GM18861 (cell line): Measurements from ENCODE around the gene SLC18A2.
"Not testable (repeated sequence)": the region's sequence is repeated elsewhere in the genome, so short reads cannot be mapped to it uniquely, and the experiment has no call there.

Experiments used
- ATAC-seq: cut with Tn5 transposase; IDR thresholded peaks from one replicate; pipeline ENCODE4 v1.9.1; 2021; ENCODE audit not compliant: unreplicated experiment

The SLC18A2 gene

DNA sequence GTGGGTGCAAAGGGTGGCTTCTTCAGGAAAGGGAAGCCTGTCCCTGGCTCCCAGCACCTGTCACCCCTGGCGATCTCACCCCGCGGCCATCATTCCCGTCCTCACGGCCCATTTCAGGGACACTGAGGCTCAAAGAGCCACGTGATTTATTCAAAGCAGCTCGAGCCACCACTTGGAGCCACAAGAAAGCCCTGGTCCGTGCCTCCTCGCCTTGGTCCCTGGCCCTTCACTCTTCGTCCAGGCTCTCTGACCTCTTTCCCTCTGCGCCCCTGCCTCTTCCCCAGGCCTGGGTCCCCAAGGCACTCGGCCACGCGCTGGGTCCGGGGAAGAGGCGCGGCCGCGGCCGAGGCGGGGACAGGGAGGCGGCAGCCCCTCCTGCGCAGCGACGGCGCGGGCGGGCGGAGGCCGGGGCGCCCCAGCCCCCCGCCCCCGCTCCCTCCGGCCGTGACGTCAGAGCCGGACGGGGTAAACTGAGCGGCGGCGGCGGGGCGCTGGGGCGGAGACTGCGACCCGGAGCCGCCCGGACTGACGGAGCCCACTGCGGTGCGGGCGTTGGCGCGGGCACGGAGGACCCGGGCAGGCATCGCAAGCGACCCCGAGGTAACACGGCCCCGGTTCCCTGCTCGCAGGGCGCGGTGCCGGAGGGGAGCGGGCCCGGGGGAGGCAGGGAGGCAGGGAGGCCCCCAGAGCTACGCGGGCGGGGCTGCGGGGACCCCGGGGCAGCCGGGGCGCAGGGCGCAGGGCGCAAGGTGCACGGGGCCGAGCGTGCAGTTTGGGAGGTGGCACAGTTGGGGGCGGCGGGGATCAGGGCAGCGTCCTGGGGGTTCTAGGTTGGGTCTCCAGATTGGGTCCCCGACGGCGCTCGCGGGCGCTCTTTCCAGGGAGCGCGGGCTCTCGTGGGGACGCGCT lies at the start of gene SLC18A2:
TSS of gene SLC18A2 (plus strand) at position 494 of the 909 bp plus-strand sequence. CDS start 580 bp downstream, outside the sequence.
- no peak for ATAC-seq

DNA sequence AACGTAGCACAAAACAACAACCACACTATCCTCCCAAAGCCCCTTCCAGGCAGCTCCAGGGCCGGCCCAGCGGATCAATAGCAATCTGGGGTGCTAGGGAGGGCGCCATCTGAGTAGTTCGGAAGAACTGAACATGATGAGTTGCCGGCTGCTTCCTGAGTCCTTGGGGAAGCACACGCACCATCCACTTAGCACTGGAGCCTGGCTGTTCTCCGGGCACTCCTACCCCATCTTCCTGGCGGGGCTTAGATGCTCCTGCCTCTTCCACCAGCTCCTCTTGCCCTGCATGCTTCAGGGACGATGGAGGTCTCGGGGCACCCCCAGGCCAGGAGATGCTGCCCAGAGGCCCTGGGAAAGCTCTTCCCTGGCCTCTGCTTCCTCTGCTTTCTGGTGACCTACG lies 43.7 kb upstream of the SLC18A2 start, which contains the start of gene KCNK18:
TSS of gene KCNK18 (plus strand) at position 301 of the 400 bp plus-strand sequence. CDS start at position 301, 0 bp downstream.
- no peak for ATAC-seq

DNA sequence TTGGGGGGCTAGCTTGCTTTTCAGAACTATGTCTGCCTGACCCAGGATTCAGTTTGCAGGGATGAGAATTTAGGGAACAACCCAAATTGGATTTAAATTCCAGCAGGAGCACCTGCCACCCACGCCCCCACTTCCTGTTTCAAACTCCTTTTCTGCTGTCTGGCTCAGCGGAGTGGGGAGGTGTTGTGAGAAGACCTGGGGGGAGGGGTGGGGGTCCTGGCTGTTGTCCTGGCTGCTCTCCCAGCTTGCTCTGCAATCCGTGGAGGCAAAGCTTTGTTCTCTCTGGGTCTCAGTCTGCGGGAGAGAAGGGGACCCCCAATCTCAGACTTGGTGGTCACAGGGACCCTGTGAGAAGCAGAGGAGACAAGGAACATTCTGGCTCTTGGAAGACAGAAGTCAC lies 42.8 kb upstream of the SLC18A2 start:
- ATAC-seq = no peak

- no peak for ATAC-seq
Measured at GRCh38 chr10:117201826-117202225, 39.1 kb upstream of the SLC18A2 start.

GRCh38 chr10:117204316-117204715 lies 36.6 kb upstream of the SLC18A2 start:
- no peak for ATAC-seq

- no peak for ATAC-seq
Measured at GRCh38 chr10:117212176-117212575, 28.7 kb upstream of the SLC18A2 start.

GRCh38 chr10:117214401-117214800 lies 26.5 kb upstream of the SLC18A2 start:
- no peak for ATAC-seq

- no peak for ATAC-seq
Measured at GRCh38 chr10:117215079-117215478, 25.8 kb upstream of the SLC18A2 start.

DNA sequence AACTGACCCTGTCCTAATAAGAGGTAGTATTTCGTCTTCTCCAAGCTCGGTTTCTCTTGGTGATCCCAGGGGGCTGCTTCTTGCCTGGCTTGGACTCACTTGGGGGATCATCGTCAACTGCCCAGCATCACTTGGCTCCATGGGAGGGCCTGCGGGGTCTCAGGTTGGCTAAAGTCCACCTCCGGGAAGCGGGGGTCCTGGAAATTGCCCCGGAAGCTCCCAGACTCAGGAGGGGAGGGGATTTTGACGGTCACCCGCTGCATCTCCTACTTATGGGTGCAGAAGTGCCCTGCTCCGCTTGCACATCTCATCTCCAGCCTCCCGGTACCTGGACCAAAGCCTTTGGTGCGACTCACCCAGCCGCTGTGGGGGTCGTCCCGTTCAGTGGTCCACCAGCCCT lies 24.9 kb upstream of the SLC18A2 start:
- ATAC-seq = no peak

DNA sequence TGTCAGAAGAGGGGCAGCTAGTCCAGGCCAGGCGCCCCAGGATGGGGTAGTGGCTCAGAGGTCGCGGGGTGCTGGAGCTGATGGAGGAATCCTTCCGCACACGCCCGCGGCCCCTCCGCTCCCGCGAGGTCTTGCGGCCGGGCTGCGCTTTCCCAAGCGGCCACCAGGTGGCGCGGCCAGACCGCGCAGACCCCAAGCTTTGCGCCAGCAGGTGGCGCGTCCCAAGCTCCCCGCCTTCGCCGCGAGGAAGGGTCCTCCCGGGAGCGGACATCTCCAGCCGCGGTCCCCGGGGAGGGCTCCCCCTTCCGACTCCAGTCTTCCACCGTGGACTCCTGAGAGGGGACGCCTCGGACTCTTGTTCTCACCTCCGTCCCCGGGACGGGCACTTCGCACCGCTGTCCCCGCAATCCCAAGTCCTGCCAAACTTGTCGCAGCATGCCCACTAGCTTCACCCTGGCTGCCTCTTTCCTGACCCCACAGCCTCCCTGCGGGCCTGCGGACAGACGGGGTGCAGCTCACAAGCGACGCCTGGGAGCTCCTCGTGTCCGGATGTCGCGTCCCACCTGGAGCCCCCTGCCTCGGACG lies 24.2 kb upstream of the SLC18A2 start:
- peak; percentile 89 for ATAC-seq

GRCh38 chr10:117217196-117217761 lies 23.6 kb upstream of the SLC18A2 start:
- ATAC-seq = no peak

- no peak for ATAC-seq
Measured at GRCh38 chr10:117218654-117219053, 22.3 kb upstream of the SLC18A2 start.

- no peak for ATAC-seq
Measured at GRCh38 chr10:117221156-117221711, 19.7 kb upstream of the SLC18A2 start.

DNA sequence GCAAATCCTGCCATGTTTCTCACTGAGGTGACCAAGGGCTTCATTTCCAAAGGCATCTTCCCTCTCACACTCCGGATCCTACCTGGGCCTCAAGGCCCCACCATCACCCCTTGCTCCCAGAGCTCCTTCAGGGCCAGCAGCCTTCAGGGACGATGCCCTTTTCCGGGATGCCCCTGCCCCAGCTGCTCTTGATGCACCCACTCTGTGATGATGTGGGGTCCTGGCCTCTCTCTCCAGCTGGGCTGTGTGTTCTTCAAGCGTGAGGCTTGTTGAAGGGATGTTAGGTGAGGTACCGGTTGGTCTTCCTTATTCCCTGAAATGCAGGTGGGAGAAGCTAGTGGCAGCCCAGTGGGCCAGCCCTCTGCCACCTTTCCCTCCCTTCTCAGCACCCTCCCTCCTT lies 18.4 kb upstream of the SLC18A2 start:
- ATAC-seq = no peak

- no peak for ATAC-seq
Measured at GRCh38 chr10:117222976-117223692, 17.8 kb upstream of the SLC18A2 start.

DNA sequence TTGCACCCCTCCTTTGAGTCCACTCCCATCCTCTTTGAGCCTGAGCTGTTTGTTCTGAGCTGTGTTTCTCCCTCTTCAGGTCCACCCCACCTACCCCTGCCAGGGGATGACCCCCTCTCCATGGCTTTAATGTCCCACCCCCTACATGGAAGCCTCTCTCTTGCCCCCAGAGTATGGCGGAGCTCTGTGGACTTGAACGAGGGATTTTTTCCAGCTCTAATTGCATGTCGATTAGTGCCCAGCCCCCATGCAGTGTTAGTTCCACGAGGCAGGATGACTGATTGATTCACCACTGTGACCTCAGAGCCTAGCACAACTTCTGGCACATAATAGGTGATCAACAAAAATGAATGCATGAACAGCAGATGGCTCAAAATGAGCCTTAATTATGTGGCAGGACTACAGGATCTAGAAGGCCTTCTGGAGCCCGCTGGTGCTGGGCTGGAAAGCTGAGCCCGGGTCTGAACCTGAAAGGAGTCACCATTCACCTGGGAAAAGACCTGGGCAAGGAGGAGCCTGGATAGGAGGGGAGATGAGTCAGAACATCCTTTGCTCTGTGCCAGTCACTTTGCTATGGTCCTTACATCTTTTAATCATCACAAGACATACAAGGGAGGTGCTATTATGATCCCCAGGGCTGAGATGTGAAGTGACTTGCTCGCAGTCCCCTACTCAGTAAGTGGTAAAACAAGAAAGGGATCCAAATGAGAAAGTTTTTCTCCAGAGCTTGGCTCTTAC lies 17.1 kb upstream of the SLC18A2 start:
- no peak for ATAC-seq

DNA sequence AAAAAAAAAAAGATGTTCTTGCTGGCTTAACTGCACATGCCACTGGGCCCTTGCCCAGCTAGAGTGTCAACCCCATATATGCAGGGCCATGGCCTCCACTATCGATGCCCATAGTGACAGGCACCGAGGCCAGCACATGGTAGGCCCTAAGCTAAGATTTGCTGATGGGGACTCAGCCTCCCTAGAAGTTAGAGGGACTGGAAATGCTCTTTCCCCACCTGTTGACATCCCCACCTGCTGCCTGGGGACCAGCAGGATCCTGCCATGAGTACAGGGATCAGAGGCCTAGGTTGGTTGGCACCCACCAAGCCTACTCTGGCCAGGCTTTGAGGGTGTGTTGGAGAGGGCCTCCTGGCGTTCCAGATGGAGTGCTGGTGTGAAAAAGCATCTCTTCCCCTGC lies 16.0 kb upstream of the SLC18A2 start:
- ATAC-seq = no peak

GRCh38 chr10:117226813-117227451 lies 14.0 kb upstream of the SLC18A2 start:
- no peak for ATAC-seq

DNA sequence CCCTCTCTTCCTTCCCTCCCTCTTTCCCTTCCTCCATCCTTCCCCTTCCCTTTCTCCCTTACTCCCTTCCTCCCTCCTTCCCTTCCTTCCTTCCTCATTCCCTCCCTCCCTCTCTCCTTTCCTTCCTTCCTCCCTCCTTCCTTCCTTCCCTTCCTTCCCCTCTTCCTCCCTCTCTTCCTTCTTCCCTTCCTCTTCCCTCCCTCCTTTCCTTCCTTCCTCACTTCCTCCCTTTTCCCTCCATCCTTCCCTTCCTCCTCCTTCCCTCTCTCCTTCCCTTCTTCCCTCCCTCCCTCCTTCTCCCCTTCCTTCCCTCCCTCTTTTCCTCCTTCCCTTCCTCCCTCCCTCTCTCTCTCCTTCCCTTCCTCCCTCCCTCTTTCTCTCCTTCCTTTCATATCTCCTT lies 12.7 kb upstream of the SLC18A2 start:
- no peak for ATAC-seq

- ATAC-seq = not testable (repeated sequence)
Measured at GRCh38 chr10:117230107-117230506, 10.8 kb upstream of the SLC18A2 start.
